ENCODE results near the gene CLCN7. TPM values are rescaled to one million over a fixed set of nuclear protein-coding genes. Genes with fewer than 3 reads are reported as not detected.

The CLCN7 gene
- polyA plus RNA-seq, 1 experiment, result 15.7 TPM

DNA sequence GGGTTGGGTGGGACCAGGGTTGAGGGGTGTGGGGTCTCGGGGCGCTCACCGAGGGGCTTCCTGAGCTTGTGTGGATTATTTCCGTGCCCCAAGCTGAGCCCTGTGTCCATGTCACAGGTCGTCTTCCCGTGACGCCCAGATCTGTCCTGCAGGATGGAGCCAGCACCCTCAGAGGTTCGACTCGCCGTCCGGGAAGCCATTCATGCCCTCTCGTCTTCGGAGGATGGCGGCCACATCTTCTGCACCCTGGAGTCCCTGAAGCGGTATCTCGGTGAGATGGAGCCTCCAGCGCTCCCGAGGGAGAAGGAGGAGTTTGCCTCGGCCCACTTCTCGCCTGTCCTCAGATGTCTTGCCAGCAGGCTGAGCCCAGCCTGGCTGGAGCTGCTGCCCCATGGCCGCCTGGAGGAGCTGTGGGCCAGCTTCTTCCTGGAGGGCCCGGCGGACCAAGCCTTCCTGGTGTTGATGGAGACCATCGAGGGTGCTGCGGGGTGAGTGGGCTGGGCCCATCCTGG lies 19.4 kb upstream of the CLCN7 start:
- DNase-seq (ENCODE audit: low read depth, low spot score), result peak; percentile 34
- POLR2A ChIA-PET, result interaction anchor here (1.1 to 1.4 kb wide), 2 partner anchors 73 to 184 kb away, joined by 3 read pairs; partner anchors contain the start of gene JPT2
- Histone ChIP-seq H3K27me3 (ENCODE audit: control insufficient read depth, insufficient read depth, low read length) (no peaks in the 10 kb centered on the region), H3K9me3 (ENCODE audit: control insufficient read depth, insufficient read depth, low read length) (no peaks in the 10 kb centered on the region; the same call in 1 of the 2 replicates), H3K27ac (ENCODE audit: low read depth, low read length) (peak overlapping the region; percentile 11), H3K4me3 (ENCODE audit: low read depth, low read length) (peak overlapping the region; percentile 75)
- peak; percentile 71 for TF ChIP-seq CTCF (IDR thresholded peaks at IDR 0.05; ENCODE audit: low read depth, low read length)
- CTCF ChIA-PET, result interaction anchor here (1.3 kb wide), 1 partner anchor 21 kb away, joined by 6 read pairs; no protein-coding TSS in a partner anchor

GRCh38 chr16:1493746-1494094 lies 18.9 kb upstream of the CLCN7 start:
- Histone ChIP-seq H3K4me3 (ENCODE audit: low read depth, low read length) (peak overlapping the region; percentile 75), H3K9me3 (ENCODE audit: control insufficient read depth, insufficient read depth, low read length) (no peaks in the 10 kb centered on the region; the same call in 1 of the 2 replicates), H3K27me3 (ENCODE audit: control insufficient read depth, insufficient read depth, low read length) (no peaks in the 10 kb centered on the region), H3K27ac (ENCODE audit: low read depth, low read length) (no peak overlapping the region)
- TF ChIP-seq CTCF (IDR thresholded peaks at IDR 0.05; ENCODE audit: low read depth, low read length), result no peak
- DNase-seq (ENCODE audit: low read depth, low spot score), result no peak
- CTCF ChIA-PET, result interaction anchor here (1.3 kb wide), 1 partner anchor 22 kb away, joined by 6 read pairs; no protein-coding TSS in a partner anchor
- POLR2A ChIA-PET, result interaction anchor here (1.1 to 1.4 kb wide), 2 partner anchors 73 to 184 kb away, joined by 3 read pairs; partner anchors contain the start of gene JPT2

- H3K27me3 ChIP-seq (ENCODE audit: control insufficient read depth, insufficient read depth, low read length), result no peaks in the 10 kb centered on the region
- CTCF ChIA-PET, result interaction anchor here (1.3 kb wide), 1 partner anchor 22 kb away, joined by 6 read pairs; no protein-coding TSS in a partner anchor
- POLR2A ChIA-PET, result interaction anchor here (1.1 kb wide), 1 partner anchor 72 kb away, joined by 3 read pairs; no protein-coding TSS in a partner anchor
Measured at GRCh38 chr16:1492923-1493745, 18.3 kb upstream of the CLCN7 start, which contains the start of gene TELO2. TELO2 (plus strand) TSS chr16:1493360; CDS start chr16:1494282, 922 bp downstream.

DNA sequence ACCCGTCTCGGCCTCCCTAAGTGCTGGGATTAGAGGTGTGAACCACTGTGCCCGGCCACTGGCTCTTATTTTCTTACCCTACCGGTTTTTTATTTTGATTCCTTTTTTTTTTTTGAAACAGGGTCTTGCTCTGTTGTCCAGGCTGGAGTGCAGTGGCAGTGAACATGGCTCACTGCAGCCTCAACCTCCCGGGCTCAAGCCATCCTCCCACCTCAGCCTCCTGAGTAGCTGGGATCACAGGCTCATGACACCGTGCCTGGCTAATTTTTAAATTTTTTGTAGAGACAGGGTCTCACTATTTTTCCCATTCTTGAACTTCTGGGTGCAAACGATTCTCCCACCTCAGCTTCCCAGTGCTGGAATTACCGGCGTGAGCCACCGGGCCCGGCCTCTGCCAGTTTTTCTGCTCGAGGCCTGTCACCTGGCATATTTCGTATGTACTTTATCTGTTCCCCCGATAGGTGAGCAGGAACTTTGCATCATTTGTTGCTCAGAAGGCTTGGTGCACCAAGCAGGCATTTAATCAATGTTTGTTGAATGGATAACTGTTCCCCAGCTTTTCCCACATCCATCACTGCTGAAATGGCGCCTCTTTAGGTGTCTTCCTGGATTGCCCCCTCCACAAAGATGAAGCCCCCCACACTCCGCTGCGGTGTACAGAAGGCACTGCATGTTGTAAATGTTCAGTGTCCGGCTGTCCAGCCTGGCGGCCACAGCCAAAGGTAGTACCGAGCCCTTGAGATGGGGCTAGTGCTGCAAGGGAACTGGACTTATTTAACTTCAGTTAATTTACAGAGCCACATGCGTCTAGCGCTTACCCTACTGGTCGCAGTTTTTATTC lies 17.5 kb upstream of the CLCN7 start:
- ChIA-PET POLR2A (no interaction called here), CTCF (interaction anchor here (0.7 kb wide), 1 partner anchor 816 kb away, joined by 3 read pairs; no protein-coding TSS in a partner anchor)
- H3K27ac ChIP-seq (ENCODE audit: low read depth, low read length), result peak overlapping the region; percentile 31
- no peak overlapping the region for H3K4me3 ChIP-seq (ENCODE audit: low read depth, low read length)
- no peak for TF ChIP-seq CTCF (IDR thresholded peaks at IDR 0.05; ENCODE audit: low read depth, low read length)
- DNase-seq (ENCODE audit: low read depth, low spot score), result no peak
- H3K9me3 ChIP-seq (ENCODE audit: control insufficient read depth, insufficient read depth, low read length), result no peaks in the 10 kb centered on the region; the same call in 1 of the 2 replicates
- H3K27me3 ChIP-seq (ENCODE audit: control insufficient read depth, insufficient read depth, low read length), result no peaks in the 10 kb centered on the region

More at GRCh38 chr16:1492923-1493745, 18.3 kb upstream of the CLCN7 start, which contains the start of gene TELO2:
- H3K9me3 ChIP-seq (ENCODE audit: control insufficient read depth, insufficient read depth, low read length), result no peaks in the 10 kb centered on the region; the same call in 1 of the 2 replicates
- TF ChIP-seq CTCF (IDR thresholded peaks at IDR 0.05; ENCODE audit: low read depth, low read length), result no peak
- H3K27ac ChIP-seq (ENCODE audit: low read depth, low read length), result peak within 1 kb of the TSS; percentile 47
- peak within 1 kb of the TSS; percentile 75 for H3K4me3 ChIP-seq (ENCODE audit: low read depth, low read length)
- peak; percentile 42 for DNase-seq (ENCODE audit: low read depth, low spot score)

All from AG04450 (cell line).